ENCODE data around the gene DDX3X.
"Not testable (repeated sequence)": the region's sequence is repeated elsewhere in the genome, so short reads cannot be mapped to it uniquely, and the experiment has no call there.

Gene DDX3X

GRCh38 chrX:41373989-41374606 is 40.1 kb downstream of the DDX3X start:
- no peak for DNase-seq

- no peak for DNase-seq
Observed at GRCh38 chrX:41377624-41378023, 43.7 kb downstream of the DDX3X start.

- no peak for DNase-seq
Observed at GRCh38 chrX:41381685-41382084, 47.7 kb downstream of the DDX3X start.

GRCh38 chrX:41382714-41383645 is 49.0 kb downstream of the DDX3X start:
- DNase-seq = no peak

- peak; percentile 46 for DNase-seq
Observed at GRCh38 chrX:41384051-41384705, 50.2 kb downstream of the DDX3X start.

GRCh38 chrX:41386222-41386990 is 52.4 kb downstream of the DDX3X start:
- no peak for DNase-seq

- DNase-seq = no peak
Observed at GRCh38 chrX:41388543-41388942, 54.6 kb downstream of the DDX3X start.

- DNase-seq = no peak
Observed at GRCh38 chrX:41389311-41389888, 55.4 kb downstream of the DDX3X start.

GRCh38 chrX:41390576-41390975 is 56.6 kb downstream of the DDX3X start:
- DNase-seq = not testable (repeated sequence)

- DNase-seq = no peak
Observed at GRCh38 chrX:41391606-41392005, 57.6 kb downstream of the DDX3X start.

GRCh38 chrX:41394293-41394692 is 60.3 kb downstream of the DDX3X start:
- no peak for DNase-seq

- DNase-seq = no peak
Observed at GRCh38 chrX:41397219-41397618, 63.3 kb downstream of the DDX3X start.

- DNase-seq = no peak
Observed at GRCh38 chrX:41397768-41398167, 63.8 kb downstream of the DDX3X start.

- not testable (repeated sequence) for DNase-seq
Observed at GRCh38 chrX:41402556-41402955, 68.6 kb downstream of the DDX3X start.

- DNase-seq = no peak
Observed at GRCh38 chrX:41405551-41405950, 71.6 kb downstream of the DDX3X start.

GRCh38 chrX:41406201-41406600 is 72.2 kb downstream of the DDX3X start:
- no peak for DNase-seq

GRCh38 chrX:41407816-41408215 is 73.9 kb downstream of the DDX3X start:
- DNase-seq = no peak

GRCh38 chrX:41408576-41408975 is 74.6 kb downstream of the DDX3X start:
- no peak for DNase-seq

GRCh38 chrX:41409006-41409405 is 75.0 kb downstream of the DDX3X start:
- DNase-seq = no peak

- DNase-seq = not testable (repeated sequence)
Observed at GRCh38 chrX:41411222-41411621, 77.3 kb downstream of the DDX3X start.

- no peak for DNase-seq
Observed at GRCh38 chrX:41412261-41413081, 78.5 kb downstream of the DDX3X start.
